HEK293 (cell line): Measurements from ENCODE around the gene COX17.

Source experiments
- CTCF ChIA-PET: fragments of 350-600 bp; formaldehyde crosslinking; extraction: SDS; loops from one replicate; lab custom pipeline; 2021; ENCODE audit warnings: antibody characterized with exemption; lab: Yijun Ruan, JAX
- POLR2A ChIA-PET: fragments of 300-600 bp; formaldehyde crosslinking; extraction: SDS; loops from one replicate; lab custom pipeline; 2020; ENCODE audit warnings: antibody characterized with exemption, inconsistent platforms; lab: Yijun Ruan, JAX
- H3K27ac ChIP-seq: fragments of 200-500 bp; sonication (Bioruptor generic); 2 replicates; pipeline ENCODE4 v1.5.1; 2014; ENCODE audit warnings: low read depth, low read length, control low read depth, inconsistent platforms; ENCODE audit errors: extremely low read depth
- H3K36me3 ChIP-seq, 2 experiments: fragments of 200-500 bp in 1 of 2; sonication (Bioruptor generic) in 1 of 2; 1 replicate in 1 of 2; 2 replicates in 1 of 2; pipeline ENCODE4 v1.5.1; 2014 to 2017; ENCODE audit warnings: inconsistent platforms in 2 of 2, low read length in 2 of 2; ENCODE audit not compliant: control insufficient read depth in 2 of 2, insufficient read depth in 1 of 2
- H3K4me1 ChIP-seq: fragments of 200-500 bp; sonication (Bioruptor generic); 2 replicates; pipeline ENCODE4 v1.5.1; 2014; ENCODE audit warnings: mild to moderate bottlenecking, low read length, inconsistent platforms; ENCODE audit not compliant: control insufficient read depth, insufficient read depth
- H3K4me3 ChIP-seq: 2 replicates; pipeline ENCODE4 v1.5.1; 2011; ENCODE audit warnings: low read depth, mild to moderate bottlenecking, control low read depth, low read length, moderate library complexity
- H3K9me3 ChIP-seq: fragments of 200-500 bp; sonication (Bioruptor generic); 2 replicates; pipeline ENCODE4 v1.5.1; 2014; ENCODE audit warnings: low read depth, low read length, inconsistent platforms; ENCODE audit not compliant: control insufficient read depth, insufficient read depth
- GLIS1 ChIP-seq: fragments of 450-650 bp; formaldehyde crosslinking; IDR thresholded peaks from 2 replicates; pipeline ENCODE4 v1.5.1; 2016; ENCODE audit warnings: missing biosample characterization, missing genetic modification characterization
- KLF10 ChIP-seq: fragments of 450-650 bp; IDR thresholded peaks from 2 replicates; pipeline ENCODE4 v1.5.1; 2018; ENCODE audit warnings: missing biosample characterization, mild to moderate bottlenecking, missing genetic modification characterization
- KLF17 ChIP-seq: fragments of 450-650 bp; formaldehyde crosslinking; IDR thresholded peaks from 2 replicates; pipeline ENCODE4 v1.5.1; 2016; ENCODE audit warnings: missing biosample characterization, missing genetic modification characterization
- MEIS1 ChIP-seq: sonication (generic); formaldehyde crosslinking; IDR thresholded peaks from 2 replicates; pipeline ENCODE4 v1.8.1; 2022; ENCODE audit warnings: missing genetic modification reagents, mild to moderate bottlenecking, borderline replicate concordance
- RBAK ChIP-seq: fragments of 450-650 bp; formaldehyde crosslinking; IDR thresholded peaks from 2 replicates; pipeline ENCODE4 v1.5.1; 2016; ENCODE audit warnings: missing biosample characterization, missing genetic modification characterization
- REST ChIP-seq: fragments of 450-650 bp; formaldehyde crosslinking; IDR thresholded peaks from 2 replicates; pipeline ENCODE4 v1.5.1; 2016; ENCODE audit warnings: missing biosample characterization, missing genetic modification characterization
- SCRT2 ChIP-seq: fragments of 450-650 bp; formaldehyde crosslinking; IDR thresholded peaks from 2 replicates; pipeline ENCODE4 v1.5.1; 2016; ENCODE audit warnings: missing biosample characterization, missing genetic modification characterization
- SP7 ChIP-seq: fragments of 450-650 bp; formaldehyde crosslinking; IDR thresholded peaks from 2 replicates; pipeline ENCODE4 v1.5.1; 2016; ENCODE audit warnings: missing biosample characterization, missing genetic modification characterization
- ZBTB44 ChIP-seq: fragments of 450-650 bp; IDR thresholded peaks from 2 replicates; pipeline ENCODE4 v1.5.1; 2018; ENCODE audit warnings: missing biosample characterization, mild to moderate bottlenecking, missing genetic modification characterization
- ZNF239 ChIP-seq: fragments of 450-650 bp; formaldehyde crosslinking; IDR thresholded peaks from 2 replicates; pipeline ENCODE4 v1.5.1; 2016; ENCODE audit warnings: missing biosample characterization, missing genetic modification characterization
- ZNF341 ChIP-seq: fragments of 450-650 bp; formaldehyde crosslinking; IDR thresholded peaks from 2 replicates; pipeline ENCODE4; 2016; ENCODE audit warnings: low read depth, missing biosample characterization, missing genetic modification characterization
- ZNF510 ChIP-seq: fragments of 450-650 bp; formaldehyde crosslinking; IDR thresholded peaks from 2 replicates; pipeline ENCODE4 v1.5.1; 2018; ENCODE audit warnings: mild to moderate bottlenecking, missing genetic modification characterization, missing biosample characterization; ENCODE audit not compliant: insufficient replicate concordance
- ZNF521 ChIP-seq: fragments of 450-650 bp; formaldehyde crosslinking; IDR thresholded peaks from 2 replicates; pipeline ENCODE4 v1.5.1; 2017; ENCODE audit warnings: missing biosample characterization, mild to moderate bottlenecking, missing genetic modification characterization
- ZNF555 ChIP-seq: fragments of 450-650 bp; formaldehyde crosslinking; conservative IDR thresholded peaks from 2 replicates; pipeline ENCODE4 v1.5.1; 2017; ENCODE audit warnings: missing biosample characterization, mild to moderate bottlenecking, missing genetic modification characterization, inconsistent platforms
- ZNF621 ChIP-seq: fragments of 450-650 bp; formaldehyde crosslinking; IDR thresholded peaks from 2 replicates; pipeline ENCODE4 v1.5.1; 2017; ENCODE audit warnings: missing biosample characterization, missing genetic modification characterization
- ZNF623 ChIP-seq: fragments of 450-650 bp; formaldehyde crosslinking; IDR thresholded peaks from 2 replicates; pipeline ENCODE4 v1.5.1; 2016; ENCODE audit warnings: missing biosample characterization, missing genetic modification characterization
- ZNF639 ChIP-seq: fragments of 450-650 bp; formaldehyde crosslinking; IDR thresholded peaks from 2 replicates; pipeline ENCODE4 v1.5.1; 2016; ENCODE audit warnings: missing biosample characterization, missing genetic modification characterization
- ZNF704 ChIP-seq: fragments of 450-650 bp; formaldehyde crosslinking; IDR thresholded peaks from 2 replicates; pipeline ENCODE4 v1.5.1; 2016; ENCODE audit warnings: missing biosample characterization, missing genetic modification characterization
- ZNF768 ChIP-seq: fragments of 450-650 bp; formaldehyde crosslinking; IDR thresholded peaks from 2 replicates; pipeline ENCODE4 v1.5.1; 2018; ENCODE audit warnings: missing biosample characterization, mild to moderate bottlenecking, missing genetic modification characterization

COX17 gene

GRCh38 chr3:119632829-119633228 lies 44.4 kb downstream of the COX17 start (continued):
- TF ChIP-seq REST (tag by site-specific recombination) (no peak), KLF17 (tag by site-specific recombination) (no peak), ZNF341 (tag by site-specific recombination) (no peak)

GRCh38 chr3:119632216-119632615 lies 45.0 kb downstream of the COX17 start:
- POLR2A ChIA-PET, result no interaction called here

GRCh38 chr3:119631516-119631915 lies 45.7 kb downstream of the COX17 start:
- Histone ChIP-seq H3K36me3 (no peaks in the 10 kb centered on the region), H3K9me3 (no peaks in the 10 kb centered on the region), H3K27ac (no peak overlapping the region), H3K4me1 (no peaks in the 10 kb centered on the region), H3K4me3 (no peak overlapping the region)
- ChIA-PET CTCF (interaction anchor here (0.6 kb wide), 1 partner anchor 286 kb away, joined by 5 read pairs; no protein-coding TSS in a partner anchor), POLR2A (no interaction called here)
- no peak for TF ChIP-seq KLF10
- TF ChIP-seq MEIS1 (CRISPR knock-in tag), result no peak
- no peak for TF ChIP-seq ZNF639
- TF ChIP-seq ZNF768 (tag by site-specific recombination), result no peak
- TF ChIP-seq ZNF510 (tag by site-specific recombination), result no peak
- no peak for TF ChIP-seq RBAK (tag by site-specific recombination)
- TF ChIP-seq ZNF623 (tag by site-specific recombination), result no peak
- no peak for TF ChIP-seq SP7 (tag by site-specific recombination)
- no peak for TF ChIP-seq ZBTB44
- no peak for TF ChIP-seq ZNF239 (tag by site-specific recombination)
- no peak for TF ChIP-seq ZNF521
- no peak for TF ChIP-seq ZNF621 (tag by site-specific recombination)
- no peak for TF ChIP-seq GLIS1
- TF ChIP-seq SCRT2 (tag by site-specific recombination), result no peak

More at GRCh38 chr3:119632216-119632615, 45.0 kb downstream of the COX17 start:
- H3K4me3 ChIP-seq, result no peak overlapping the region
- TF ChIP-seq ZNF239 (tag by site-specific recombination) (no peak), ZNF704 (tag by site-specific recombination) (no peak), ZNF555 (tag by site-specific recombination) (no peak)
- no peak overlapping the region for H3K27ac ChIP-seq
- H3K4me1 ChIP-seq, result no peaks in the 10 kb centered on the region
- no peaks in the 10 kb centered on the region for H3K9me3 ChIP-seq
- no peaks in the 10 kb centered on the region for H3K36me3 ChIP-seq
- CTCF ChIA-PET, result interaction anchor here (0.6 kb wide), 1 partner anchor 94 kb away, joined by 3 read pairs; no protein-coding TSS in a partner anchor
